Thoracic aorta (tissue), 2 donors: ENCODE results near the gene FSCN2. TPM values are rescaled to one million over a fixed set of nuclear protein-coding genes. Genes with fewer than 3 reads are reported as not detected.
"Not testable (repeated sequence)": the region's sequence is repeated elsewhere in the genome, so short reads cannot be mapped to it uniquely, and the experiment has no call there.

Source experiments
- ATAC-seq: fragments of 150-250 bp; one replicate; pipeline ENCODE4 v1.8.0; 2017; ENCODE audit warnings: low read depth; ENCODE audit not compliant: insufficient number of reproducible peaks, low FRiP score
- DNase-seq: peaks from one replicate; pipeline ENCODE4 v3.0.0-alpha.2; 2020; ENCODE audit warnings: low spot score
- H3K27ac ChIP-seq, 2 donors: fragments of 200-600 bp; sonication (generic); 1 replicate in 1 of 2; 2 replicates in 1 of 2; pipeline ENCODE4 v1.5.1; 2016; ENCODE audit warnings: mild to moderate bottlenecking in 2 of 2, moderate library complexity in 2 of 2
- H3K27me3 ChIP-seq: fragments of 200-600 bp; sonication (generic); replicated peaks from 2 replicates; pipeline ENCODE4 v1.6.0; 2016; ENCODE audit warnings: mild to moderate bottlenecking; ENCODE audit not compliant: insufficient read depth
- H3K36me3 ChIP-seq: fragments of 200-600 bp; sonication (generic); one replicate; pipeline ENCODE4 v1.5.1; 2016
- H3K4me1 ChIP-seq, 2 donors: fragments of 200-600 bp; sonication (generic); 1 replicate in 1 of 2; 2 replicates in 1 of 2; pipeline versions ENCODE4 v1.5.1 to v1.6.0; 2016; ENCODE audit warnings: low read depth in 2 of 2, mild to moderate bottlenecking in 1 of 2; ENCODE audit not compliant: control insufficient read depth in 1 of 2
- H3K4me3 ChIP-seq: fragments of 200-600 bp; sonication (generic); 2 replicates; pipeline ENCODE4 v1.5.1; 2016; ENCODE audit warnings: mild to moderate bottlenecking
- H3K9me3 ChIP-seq: fragments of 200-600 bp; sonication (generic); 2 replicates; pipeline ENCODE4 v1.5.1; 2016
- CTCF ChIP-seq: fragments of 200-600 bp; sonication (generic); IDR thresholded peaks from one replicate; pipeline ENCODE4 v1.5.1; 2019; ENCODE audit warnings: antibody characterized with exemption
- total RNA-seq, 2 donors: library from RNA; depleted of rRNA; stranded (reverse); fragments of >200 nt; gene quantifications; one replicate each; pipeline versions ENCODE4 v1.1.0 to v1.2.3, GENCODE V29; 2016

The FSCN2 gene
- total RNA-seq, 2 donors from 2014 or later: 4.2 to 9.2 TPM

GRCh38 chr17:81583589-81584342 is 55.6 kb downstream of the FSCN2 start:
- DNase-seq (no peak), ATAC-seq (no peak)
- Histone ChIP-seq H3K27ac (no peak overlapping the region), H3K4me1 (no peaks in the 10 kb centered on the region), H3K9me3 (no peaks in the 10 kb centered on the region), H3K27me3 (no peaks in the 10 kb centered on the region), H3K36me3 (peaks cover 46% of the 10 kb centered on the region), H3K4me3 (no peak overlapping the region)
- no peak for TF ChIP-seq CTCF

DNA sequence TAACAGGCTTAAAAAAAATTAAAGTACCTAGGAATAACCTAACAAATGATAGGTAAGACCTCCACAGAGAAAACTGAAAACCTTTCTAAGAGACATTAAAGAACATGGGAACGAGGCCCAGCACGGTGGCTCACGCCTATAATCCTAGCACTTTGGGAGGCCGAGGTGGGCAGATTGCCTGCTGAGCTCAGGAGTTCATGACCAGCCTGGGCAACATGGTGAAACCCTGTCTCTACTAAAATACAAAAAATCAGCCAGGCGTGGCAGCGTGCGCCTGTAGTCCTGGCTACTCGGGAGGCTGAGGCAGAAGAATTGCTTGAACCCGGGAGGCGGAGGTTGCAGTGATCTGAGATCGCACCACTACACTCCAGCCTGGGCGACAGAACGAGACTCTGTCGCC is 56.6 kb downstream of the FSCN2 start:
- not testable (repeated sequence) for H3K27me3 ChIP-seq, H3K9me3 ChIP-seq, H3K4me1 ChIP-seq, H3K4me3 ChIP-seq, H3K27ac ChIP-seq, DNase-seq, ATAC-seq
- peaks cover 56% of the 10 kb centered on the region for H3K36me3 ChIP-seq

GRCh38 chr17:81586096-81586495 is 57.9 kb downstream of the FSCN2 start:
- Histone ChIP-seq H3K4me1 (no peaks in the 10 kb centered on the region), H3K4me3 (no peak overlapping the region), H3K27me3 (no peaks in the 10 kb centered on the region), H3K36me3 (peaks cover 69% of the 10 kb centered on the region), H3K9me3 (no peaks in the 10 kb centered on the region), H3K27ac (no peak overlapping the region)
- DNase-seq (no peak), ATAC-seq (no peak)
- no peak for TF ChIP-seq CTCF

Other genes starting within 250 kb of the FSCN2 start
- 100 to 1,000 TPM in 1 of 2 donors, 10 to 100 TPM in 1; 83.0 to 129 TPM for gene SLC38A10, start 233.1 kb upstream of the FSCN2 start, total RNA-seq
- gene BAHCC1, start 132.9 kb upstream of the FSCN2 start, total RNA-seq: 10 to 100 TPM; 41.2 to 69.6 TPM
- gene ACTG1, start 15.6 kb upstream of the FSCN2 start, total RNA-seq: 1,000 to 10,000 TPM; 4,421 to 4,935 TPM
- 10 to 100 TPM; 43.2 to 57.9 TPM for gene FAAP100, start 24.0 kb downstream of the FSCN2 start, total RNA-seq
- 100 to 1,000 TPM in 1 of 2 donors, 10 to 100 TPM in 1; 77.3 to 105 TPM for gene NPLOC4, start 108.7 kb downstream of the FSCN2 start, total RNA-seq
- gene TSPAN10, start 108.8 kb downstream of the FSCN2 start, total RNA-seq: under 1 TPM in 1 of 2 donors, not detected in 1; 0.27 TPM
- gene PDE6G, start 128.2 kb downstream of the FSCN2 start, total RNA-seq: not detected
- 10 to 100 TPM; 13.7 to 33.6 TPM for gene OXLD1, start 138.2 kb downstream of the FSCN2 start, total RNA-seq
- 10 to 100 TPM in 1 of 2 donors, 1 to 10 TPM in 1; 7.3 to 10.8 TPM for gene CCDC137, start 138.4 kb downstream of the FSCN2 start, total RNA-seq
- 10 to 100 TPM; 34.4 to 40.7 TPM for gene ARL16, start 155.4 kb downstream of the FSCN2 start, total RNA-seq
- gene HGS, start 155.6 kb downstream of the FSCN2 start, total RNA-seq: 100 to 1,000 TPM in 1 of 2 donors, 10 to 100 TPM in 1; 93.8 to 108 TPM
- gene MRPL12, start 175.0 kb downstream of the FSCN2 start, total RNA-seq: 10 to 100 TPM; 19.8 to 33.4 TPM
- 1 to 10 TPM; 2.2 to 4.7 TPM for gene SLC25A10, start 183.9 kb downstream of the FSCN2 start, total RNA-seq